GM21390 (cell line): ENCODE measurements around the gene NDC1.

Source experiments
- ATAC-seq: cut with Tn5 transposase; IDR thresholded peaks from one replicate; pipeline ENCODE4 v1.9.1; 2021; ENCODE audit not compliant: unreplicated experiment

NDC1 gene

DNA sequence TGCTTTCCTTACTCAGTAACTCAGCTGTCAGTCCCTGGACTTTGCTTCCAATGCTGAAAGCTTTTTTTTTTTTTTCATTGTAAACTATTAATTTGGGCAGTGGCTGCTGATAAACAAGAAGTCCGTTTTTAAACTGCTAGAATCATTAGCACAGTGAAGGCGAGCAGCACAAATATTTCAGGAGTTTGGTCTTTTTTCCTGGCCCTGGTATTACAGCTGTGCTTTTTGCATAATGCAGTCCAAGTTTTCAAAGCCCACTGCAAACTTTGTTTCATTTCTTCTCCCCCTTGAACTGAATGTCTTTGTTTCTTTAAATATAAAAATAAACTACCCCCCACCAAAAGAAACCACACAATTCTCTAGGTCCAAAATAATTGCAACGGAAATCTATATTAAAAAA is 105.7 kb downstream of the NDC1 start:
- ATAC-seq, result no peak

DNA sequence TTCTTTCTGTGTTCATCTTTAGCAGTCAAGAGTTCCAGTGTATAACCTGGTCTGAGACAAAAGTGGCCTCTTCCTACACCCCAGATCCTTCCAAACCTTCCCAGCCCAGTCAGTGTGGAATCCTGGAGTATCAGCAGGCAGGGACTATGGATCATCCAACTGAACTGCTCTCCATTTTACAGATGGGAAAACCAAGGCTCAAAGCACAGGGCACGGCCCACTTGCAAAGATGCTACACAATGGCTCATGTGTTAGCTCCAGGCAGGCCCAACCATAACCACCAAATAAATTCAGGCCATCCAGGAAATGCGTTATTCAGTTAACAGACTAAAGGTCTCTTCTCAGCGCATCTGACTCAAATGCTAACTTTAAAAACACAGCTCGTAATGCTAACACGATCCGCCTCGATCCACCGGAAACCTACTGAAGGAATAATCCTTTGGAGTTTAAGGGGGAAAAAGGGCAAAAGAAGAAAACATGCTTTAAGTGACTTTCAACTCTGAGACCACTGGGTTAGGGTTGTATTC is 106.3 kb downstream of the NDC1 start:
- no peak for ATAC-seq

DNA sequence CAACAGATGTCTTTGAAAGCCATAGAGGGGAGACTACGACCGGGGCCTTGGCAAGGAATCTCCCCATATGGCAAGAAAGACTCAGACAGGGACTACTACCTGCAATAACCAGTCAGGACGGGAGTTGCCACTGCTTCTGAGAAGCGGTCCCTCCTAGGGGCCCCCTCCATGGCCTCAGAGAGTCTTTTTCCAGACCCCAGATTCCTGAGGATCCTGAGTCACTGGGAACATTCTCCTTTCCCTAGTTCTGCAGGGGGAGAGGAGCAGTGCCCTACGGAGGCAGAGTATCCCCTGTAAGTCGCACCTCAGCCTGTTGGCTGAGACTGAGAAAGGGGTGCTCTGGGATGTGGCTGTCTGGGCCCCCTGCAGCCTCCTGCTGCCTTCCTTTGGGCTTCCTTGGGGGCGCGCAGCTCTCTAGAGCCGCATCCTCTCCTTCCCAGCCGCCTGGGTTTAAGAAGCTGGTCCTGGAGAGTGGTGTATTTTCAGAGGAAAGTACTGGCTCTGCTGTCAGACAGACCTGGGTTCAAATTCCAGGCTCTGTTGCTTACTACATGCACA is 107.0 kb downstream of the NDC1 start:
- ATAC-seq, result no peak

DNA sequence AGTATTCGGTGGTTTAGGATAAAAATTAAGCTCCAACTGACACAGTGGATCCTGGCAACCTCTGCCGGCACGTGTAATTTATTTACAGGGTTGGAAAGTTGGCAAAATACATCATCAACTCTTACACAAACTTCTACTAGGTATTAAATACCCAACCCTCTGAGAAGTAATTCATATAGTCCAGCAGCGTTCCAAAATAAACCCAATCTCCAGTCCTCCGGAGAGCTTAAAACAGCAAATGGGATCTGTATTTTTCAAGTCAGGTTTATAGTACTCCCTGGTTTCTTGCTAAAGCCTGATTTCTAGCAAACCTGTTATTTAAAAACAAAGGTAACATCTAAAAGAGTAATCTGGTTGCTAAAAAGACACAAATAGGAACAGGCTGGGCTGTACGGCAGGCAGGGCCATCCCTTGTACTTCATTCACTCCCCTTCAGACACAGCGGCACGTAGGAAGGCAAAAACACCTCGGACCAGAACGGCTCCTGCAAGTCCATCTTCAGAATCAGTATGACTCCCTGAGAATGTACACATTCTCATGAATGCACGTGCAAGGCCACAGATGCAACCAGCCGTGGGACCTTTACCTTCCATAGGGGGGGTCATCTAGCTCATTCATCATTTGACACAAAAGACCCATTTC is 107.8 kb downstream of the NDC1 start:
- no peak for ATAC-seq

DNA sequence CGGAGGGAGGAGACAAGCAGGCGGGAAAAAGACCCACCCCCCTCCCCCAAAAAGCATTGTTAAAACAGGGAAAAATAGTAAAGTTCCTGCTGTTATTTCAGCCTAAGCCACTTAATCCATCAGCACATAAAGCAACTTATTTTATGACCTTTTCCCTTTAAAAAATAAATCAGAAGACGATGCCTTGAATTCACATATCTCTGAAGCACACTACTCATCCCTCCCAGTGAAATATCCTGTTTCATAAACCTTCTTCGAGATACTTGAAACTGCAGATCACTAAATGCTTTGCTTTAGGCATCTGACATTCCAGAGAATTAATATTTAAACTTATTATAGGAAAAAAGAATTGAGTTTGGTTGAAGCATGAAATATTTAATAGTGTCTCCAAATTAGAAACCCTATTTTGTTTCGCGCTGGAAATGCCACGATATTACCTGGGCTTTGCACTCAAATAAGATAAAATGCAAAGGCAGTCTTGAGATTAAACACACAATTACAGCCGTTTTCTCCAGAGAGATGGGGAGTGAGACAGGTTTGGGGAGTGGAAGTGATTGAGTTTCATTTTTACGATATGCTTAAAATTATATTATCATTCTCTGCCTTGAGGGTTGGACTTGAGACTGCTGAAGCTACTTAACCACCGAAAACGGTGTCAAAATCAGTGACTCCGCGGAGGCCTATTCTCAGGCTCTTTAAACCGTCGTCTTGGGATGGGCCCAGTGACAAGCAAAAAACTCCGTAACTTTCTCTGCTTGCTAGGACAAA is 108.5 kb downstream of the NDC1 start:
- ATAC-seq, result no peak

DNA sequence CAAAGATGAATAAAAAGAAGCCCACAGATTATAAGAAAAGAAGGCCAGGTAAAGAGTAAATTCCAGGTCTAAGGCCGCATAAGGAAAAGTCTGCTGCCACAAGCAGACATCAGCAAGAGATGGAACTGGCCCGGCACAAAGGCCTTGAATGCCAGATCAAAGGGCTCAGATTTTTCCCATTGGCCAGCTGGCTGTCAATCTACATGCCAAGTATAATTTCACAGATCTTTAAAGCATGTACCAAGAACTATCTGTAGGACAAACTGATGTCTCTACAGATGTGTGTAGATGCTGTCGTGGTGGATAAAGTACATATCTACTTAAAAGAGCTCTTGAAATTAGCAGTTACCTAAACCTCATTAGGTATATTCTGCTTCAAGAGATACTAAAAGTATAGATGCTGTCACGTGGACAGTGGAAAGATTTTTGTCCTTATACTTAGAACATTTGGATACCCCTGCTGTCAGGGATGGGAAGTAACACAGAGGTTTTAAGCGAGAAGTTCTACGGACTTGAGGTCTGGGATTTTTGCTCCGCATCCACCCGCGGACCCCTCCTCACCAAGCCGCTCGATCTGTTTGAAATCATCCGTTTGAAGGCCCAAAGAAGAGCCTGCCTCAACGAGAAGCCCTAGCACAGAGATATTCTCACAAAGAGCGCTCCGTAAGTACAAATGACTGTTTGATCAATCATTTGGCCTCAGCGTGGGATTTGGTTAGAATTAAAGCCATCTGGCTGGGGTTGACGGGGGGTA is 109.2 kb downstream of the NDC1 start:
- no peak for ATAC-seq

DNA sequence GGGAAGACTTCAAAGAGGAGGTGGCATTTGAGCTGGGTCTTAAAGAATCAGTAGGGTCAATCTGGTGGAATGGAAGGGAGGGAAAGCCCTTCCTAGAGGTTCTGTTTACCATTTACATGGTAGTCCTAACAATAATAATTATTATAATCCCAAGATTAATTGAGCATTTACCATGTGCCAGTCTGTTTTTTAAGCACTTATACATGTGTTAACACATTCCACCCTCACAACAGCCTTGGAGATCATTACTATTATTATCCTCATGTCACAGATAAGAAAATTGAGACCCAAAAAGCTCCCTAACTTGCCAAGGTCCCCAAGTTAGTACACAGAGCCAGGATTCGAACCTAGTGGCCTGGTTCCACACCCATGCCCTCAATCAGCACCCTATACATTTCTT is 109.9 kb downstream of the NDC1 start:
- ATAC-seq, result no peak

DNA sequence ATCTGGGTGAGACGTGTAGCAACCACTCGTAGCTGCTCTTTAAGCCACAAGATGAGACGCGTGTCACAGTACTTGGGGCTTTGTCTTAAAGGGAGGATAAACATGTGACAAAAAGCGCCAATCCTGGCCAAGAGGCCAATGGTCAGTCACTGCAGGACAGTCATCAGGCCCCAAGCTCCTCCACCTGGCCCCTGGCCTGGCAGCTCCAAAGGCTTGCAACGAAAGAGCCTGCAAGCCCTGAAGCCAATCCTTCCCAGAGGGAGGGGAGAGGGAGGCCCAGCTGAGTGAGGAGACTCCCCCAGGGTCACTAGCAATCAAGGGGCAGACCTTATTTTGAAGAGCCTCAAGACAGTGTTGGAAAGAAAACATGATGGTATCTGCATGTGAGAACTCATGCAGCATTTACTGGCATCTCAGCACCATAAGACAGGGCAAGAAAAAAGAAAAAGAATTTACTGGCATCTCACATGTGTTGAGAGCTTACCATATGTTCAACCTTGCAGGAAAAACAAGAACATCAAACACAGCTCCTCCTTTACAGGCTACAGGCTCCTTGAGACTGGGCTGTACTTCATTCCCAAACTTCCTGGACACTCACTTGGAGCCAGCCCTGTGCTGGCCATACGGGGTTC is 110.5 kb downstream of the NDC1 start:
- no peak for ATAC-seq

DNA sequence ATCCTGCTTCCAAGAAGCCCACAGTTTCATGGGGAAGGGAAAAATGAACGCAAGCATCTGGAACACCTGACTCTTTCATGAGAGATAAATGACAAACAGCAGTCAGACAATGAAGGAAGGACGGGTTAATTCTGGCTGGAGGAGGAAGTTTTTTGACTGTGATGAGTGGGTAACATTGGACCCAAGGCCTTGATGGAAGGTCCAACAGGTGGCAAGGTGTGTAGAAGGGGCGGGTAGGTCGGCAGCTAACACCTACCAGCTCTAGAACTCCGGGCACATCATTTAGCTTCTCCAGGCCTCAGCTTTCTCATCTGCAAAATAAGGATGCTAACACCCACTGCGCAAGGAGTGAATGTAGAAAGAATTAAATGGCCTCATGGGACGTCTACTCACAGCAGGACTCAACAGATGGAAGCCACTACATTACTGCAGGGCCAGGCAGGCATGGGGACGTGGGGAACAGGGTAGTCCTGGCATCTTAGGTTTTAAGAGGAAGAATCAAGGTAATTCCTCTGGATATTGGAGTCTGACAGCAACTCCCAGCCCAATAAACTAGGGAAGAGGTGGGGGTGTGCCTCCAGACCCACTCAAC is 112.0 kb downstream of the NDC1 start:
- ATAC-seq, result no peak

DNA sequence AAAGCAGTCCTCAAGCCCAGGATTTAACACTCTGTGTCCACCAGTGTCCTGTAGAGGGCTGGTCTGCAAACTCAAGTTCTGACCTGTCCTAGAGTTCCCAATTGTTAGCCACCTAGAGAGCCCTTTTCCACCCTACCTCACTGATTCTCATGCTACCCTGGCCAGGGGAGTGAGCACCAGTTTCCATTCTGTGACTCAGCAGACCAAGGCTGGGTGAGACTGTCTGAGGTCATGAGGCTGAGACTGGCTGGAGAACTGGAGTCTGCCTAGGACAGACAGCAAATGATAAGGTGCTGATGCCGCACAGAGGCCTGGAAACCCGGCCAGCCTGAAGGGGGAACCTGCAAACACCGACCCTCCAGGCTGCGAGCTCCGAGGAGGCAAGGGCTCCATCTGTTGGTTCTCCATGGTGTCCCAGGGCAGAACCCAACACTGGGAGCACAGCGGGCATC is 112.8 kb downstream of the NDC1 start:
- ATAC-seq, result no peak

DNA sequence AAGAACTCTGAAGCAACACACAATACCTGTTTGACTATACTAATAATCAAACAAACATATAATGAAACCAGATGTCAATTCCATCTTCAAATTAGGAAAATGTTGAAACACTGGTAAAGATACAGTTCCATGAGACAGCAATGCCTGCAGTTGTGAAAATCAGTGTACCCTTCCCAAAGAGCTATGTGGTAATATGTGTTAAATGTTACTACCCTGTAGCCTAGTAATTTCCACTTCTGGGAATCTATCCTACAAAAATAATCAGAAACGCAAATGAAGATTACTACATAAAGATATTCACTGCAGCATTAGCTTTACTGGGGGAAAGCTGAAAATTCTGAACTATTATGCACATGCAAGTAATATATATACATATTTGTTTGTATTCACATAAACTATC is 116.1 kb downstream of the NDC1 start:
- ATAC-seq, result no peak

DNA sequence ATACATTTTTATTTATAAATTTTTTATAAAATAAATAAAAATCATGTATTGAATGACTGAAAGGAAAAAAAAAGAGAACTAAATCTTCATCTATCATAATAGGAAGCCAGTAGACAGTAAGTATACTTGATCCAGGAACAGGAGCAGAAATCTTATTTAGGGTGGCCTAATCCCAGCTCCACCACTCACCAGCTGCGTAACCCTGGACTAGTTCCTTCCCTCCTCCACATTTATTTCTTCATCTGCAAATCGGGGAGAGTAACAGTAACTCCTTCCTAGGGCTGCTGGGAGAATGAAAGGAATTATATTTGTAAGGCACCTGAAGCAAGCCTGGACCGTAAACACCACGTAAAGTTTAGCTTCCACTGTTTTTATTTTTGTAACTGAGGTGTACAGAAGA is 117.0 kb downstream of the NDC1 start:
- no peak for ATAC-seq

DNA sequence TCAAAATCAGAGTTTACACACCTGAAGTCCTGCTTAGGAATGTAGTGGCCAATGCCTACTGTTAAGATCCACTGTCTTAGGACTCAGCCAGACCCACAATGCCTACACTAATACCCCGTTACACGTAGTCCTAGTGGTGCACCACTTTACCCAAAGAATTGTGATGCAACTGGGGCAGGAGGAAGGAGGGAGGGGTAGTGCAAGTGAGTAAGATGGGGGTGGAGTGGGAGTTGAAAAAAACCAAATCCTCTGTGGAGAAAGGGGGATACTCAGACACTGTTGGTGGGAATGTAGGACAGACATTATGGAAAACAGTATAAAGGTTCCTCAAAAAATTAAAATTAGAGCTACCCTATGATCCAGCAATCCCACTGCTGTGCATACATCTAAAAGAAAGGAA is 118.6 kb downstream of the NDC1 start:
- ATAC-seq, result no peak

DNA sequence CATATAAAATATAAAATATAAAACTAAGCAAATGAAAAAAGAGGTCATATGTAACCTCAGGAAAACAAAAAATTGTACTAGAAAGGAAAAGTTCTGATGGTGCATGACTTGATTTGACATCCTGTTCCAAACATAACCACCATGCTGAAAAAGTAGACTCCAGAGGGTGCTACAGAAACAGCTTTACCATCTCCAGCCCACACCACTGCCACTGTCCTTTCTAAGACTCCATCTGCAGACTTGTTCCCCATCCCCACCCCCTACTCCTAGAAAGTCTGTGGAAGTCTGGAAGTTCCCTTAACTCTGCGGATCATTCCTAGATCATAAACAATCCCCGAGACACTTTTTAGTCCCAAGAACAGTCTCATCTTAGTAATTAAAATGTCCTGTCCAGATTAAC is 119.7 kb downstream of the NDC1 start:
- no peak for ATAC-seq

DNA sequence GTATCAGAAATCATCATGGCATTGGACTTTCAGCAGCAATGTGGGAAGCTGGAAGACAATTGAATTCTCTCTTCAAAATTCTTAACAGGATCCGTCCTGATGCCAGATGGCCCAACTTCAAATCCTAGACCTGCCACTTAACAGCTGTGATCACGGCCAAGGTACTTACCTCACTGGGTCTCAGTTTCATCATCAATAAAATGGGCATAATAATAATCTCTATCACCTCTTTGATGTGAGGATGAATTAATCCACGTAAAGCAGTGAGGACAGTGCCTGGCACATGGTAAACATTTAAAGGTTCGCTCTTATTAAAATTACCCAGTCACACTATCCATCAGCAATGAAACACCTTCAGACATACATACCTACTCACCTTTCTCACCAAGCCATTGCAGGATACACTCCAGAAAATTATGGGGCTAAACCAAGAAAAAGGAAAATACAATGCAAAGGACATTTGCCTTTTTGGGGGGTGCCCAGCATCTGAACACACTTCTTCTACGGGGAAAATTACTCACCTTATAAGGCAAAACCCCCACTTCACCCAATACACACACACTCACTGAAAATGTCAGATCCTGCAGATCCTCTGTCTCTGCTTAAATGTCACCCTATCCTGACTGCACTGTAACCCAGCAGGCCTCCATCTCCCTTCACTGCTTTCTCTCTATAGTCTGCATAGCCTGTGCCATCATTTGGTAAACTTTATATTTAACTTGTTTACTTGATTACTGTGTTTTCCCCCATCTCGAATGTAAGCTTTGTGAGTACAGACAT is 120.9 kb downstream of the NDC1 start:
- ATAC-seq, result no peak

DNA sequence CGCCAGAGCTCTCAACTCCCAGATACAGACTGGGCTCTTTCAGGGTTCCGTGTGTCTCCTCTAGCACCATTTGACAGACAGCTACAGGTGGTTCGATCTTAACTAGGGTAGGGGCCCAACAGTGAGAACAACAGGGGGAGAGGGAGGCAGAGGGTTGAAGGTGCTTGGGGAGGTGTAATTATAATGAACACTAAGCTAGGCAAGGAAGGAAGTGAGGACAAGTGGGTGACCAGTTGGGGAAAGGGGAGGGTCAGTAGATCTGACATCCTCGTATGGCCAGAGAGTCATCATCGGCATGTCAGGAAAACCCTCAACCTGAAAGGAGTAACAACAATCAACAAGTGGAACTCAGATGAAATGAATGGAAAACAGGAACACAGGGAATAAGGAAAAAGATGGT is 121.9 kb downstream of the NDC1 start:
- ATAC-seq, result no peak

DNA sequence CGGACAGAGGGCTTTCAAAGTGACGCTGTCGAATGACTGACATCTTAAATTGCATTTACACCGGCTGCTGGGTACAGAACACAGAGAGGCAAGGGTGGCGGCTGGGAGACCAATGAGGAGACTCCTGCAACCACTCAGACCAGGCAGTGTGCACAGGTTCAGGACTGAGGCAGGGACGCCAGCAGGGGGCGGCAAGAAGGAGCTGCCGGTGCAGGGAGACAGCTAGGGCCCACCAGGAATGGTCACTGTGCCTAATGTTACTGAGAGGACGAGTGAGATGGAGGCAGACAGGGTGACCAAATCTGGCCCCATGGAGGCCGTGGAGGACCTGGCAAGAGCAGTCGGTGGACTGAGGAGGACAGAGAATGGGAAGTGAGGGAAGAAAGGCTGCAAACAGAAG is 122.6 kb downstream of the NDC1 start:
- ATAC-seq, result no peak
